CD4-positive, alpha-beta T cell (primary cell): Measurements from ENCODE around the gene ZNF536. TPM values are rescaled to one million over a fixed set of nuclear protein-coding genes. Genes with fewer than 3 reads are reported as not detected.

ENCODE experiments used
- ATAC-seq: fragments of 200-7000 bp; cut with Tn5 transposase; one replicate; pipeline ENCODE4 v1.10.0; 2022; ENCODE audit warnings: mild to moderate bottlenecking; ENCODE audit not compliant: poor library complexity
- CTCF ChIA-PET: fragments of 350-600 bp; sonication (Branson Sonifier 250); formaldehyde crosslinking; loops from one replicate; lab custom pipeline; 2021; ENCODE audit warnings: antibody characterized with exemption, inconsistent platforms; lab: Charles Lee
- POLR2A ChIA-PET: fragments of 350-600 bp; sonication (Branson Sonifier 250); formaldehyde crosslinking; loops from one replicate; lab custom pipeline; 2021; ENCODE audit warnings: antibody characterized with exemption, inconsistent platforms; lab: Charles Lee
- DNase-seq, 14 experiments: peaks; one replicate each; pipeline ENCODE4 v3.0.0-alpha.2; 2013 to 2020; ENCODE audit warnings: mixed read lengths in 2 of 14
- H3K27ac ChIP-seq, 2 donors: one replicate each; pipeline versions ENCODE4 v1.5.1 to v1.7.0; 2013; ENCODE audit warnings: low read length in 2 of 2, low read depth in 1 of 2, mild to moderate bottlenecking in 1 of 2
- H3K27me3 ChIP-seq, 2 experiments: 1 replicate in 1 of 2; 2 replicates in 1 of 2; pipeline versions ENCODE4 v1.6.1 to v1.7.0; 2013; ENCODE audit warnings: low read length in 2 of 2, control low read depth in 1 of 2, mild to moderate bottlenecking in 1 of 2, moderate library complexity in 1 of 2; ENCODE audit not compliant: insufficient read depth in 2 of 2, control insufficient read depth in 1 of 2
- H3K36me3 ChIP-seq: one replicate; pipeline ENCODE4 v1.6.1; 2013; ENCODE audit warnings: low read length, control low read depth; ENCODE audit not compliant: insufficient read depth
- H3K4me1 ChIP-seq: one replicate; pipeline ENCODE4 v1.6.1; 2013; ENCODE audit warnings: low read length, control low read depth; ENCODE audit not compliant: insufficient read depth
- H3K4me3 ChIP-seq: one replicate; pipeline ENCODE4 v1.5.1; 2013; ENCODE audit warnings: mild to moderate bottlenecking, low read length, moderate library complexity
- H3K9me3 ChIP-seq, 2 experiments: 1 replicate in 1 of 2; 2 replicates in 1 of 2; pipeline versions ENCODE4 v1.6.1 to v1.7.0; 2013; ENCODE audit warnings: low read length in 2 of 2, mild to moderate bottlenecking in 2 of 2, control low read depth in 1 of 2, moderate library complexity in 1 of 2; ENCODE audit not compliant: control insufficient read depth in 1 of 2, insufficient read depth in 1 of 2
- H3K27ac Mint-ChIP-seq: one replicate; pipeline ENCODE4 v1.8.0; 2020; ENCODE audit warnings: mixed read lengths
- H3K27me3 Mint-ChIP-seq: one replicate; pipeline ENCODE4 v1.8.0; 2021; ENCODE audit warnings: mixed read lengths
- H3K36me3 Mint-ChIP-seq: one replicate; pipeline ENCODE4 v1.8.0; 2021; ENCODE audit warnings: low read depth, mixed read lengths
- H3K4me1 Mint-ChIP-seq: one replicate; pipeline ENCODE4 v1.8.0; 2021; ENCODE audit warnings: low read depth, mixed read lengths
- H3K4me3 Mint-ChIP-seq: one replicate; pipeline ENCODE4 v1.8.0; 2020; ENCODE audit warnings: mild to moderate bottlenecking, mixed read lengths
- H3K9me3 Mint-ChIP-seq: one replicate; pipeline ENCODE4 v1.8.0; 2020; ENCODE audit warnings: mixed read lengths
- CTCF ChIP-seq: fragments of 200-600 bp; IDR thresholded peaks from one replicate; pipeline ENCODE4 v1.8.0; 2022; ENCODE audit warnings: antibody characterized with exemption, mild to moderate bottlenecking
- intact Hi-C, 2 experiments: fragments of 100-400 bp; cut with DNase I in 1 of 2; cut with micrococcal nuclease in 1 of 2; formaldehyde crosslinking; loops; one replicate each; pipeline versions ENCODE4 v1.15.1 to v1.9.0; 2023 to 2025; cut with DNase I, micrococcal nuclease
- total RNA-seq, 174 experiments: library from RNA in 2 of 174; stranded (reverse) in 2 of 174; gene quantifications; one replicate each; pipeline ENCODE4 v1.2.3 and lab custom pipeline; 2021 to 2026

Gene ZNF536
- total RNA-seq, 2 experiments from 2014 or later = not detected

DNA sequence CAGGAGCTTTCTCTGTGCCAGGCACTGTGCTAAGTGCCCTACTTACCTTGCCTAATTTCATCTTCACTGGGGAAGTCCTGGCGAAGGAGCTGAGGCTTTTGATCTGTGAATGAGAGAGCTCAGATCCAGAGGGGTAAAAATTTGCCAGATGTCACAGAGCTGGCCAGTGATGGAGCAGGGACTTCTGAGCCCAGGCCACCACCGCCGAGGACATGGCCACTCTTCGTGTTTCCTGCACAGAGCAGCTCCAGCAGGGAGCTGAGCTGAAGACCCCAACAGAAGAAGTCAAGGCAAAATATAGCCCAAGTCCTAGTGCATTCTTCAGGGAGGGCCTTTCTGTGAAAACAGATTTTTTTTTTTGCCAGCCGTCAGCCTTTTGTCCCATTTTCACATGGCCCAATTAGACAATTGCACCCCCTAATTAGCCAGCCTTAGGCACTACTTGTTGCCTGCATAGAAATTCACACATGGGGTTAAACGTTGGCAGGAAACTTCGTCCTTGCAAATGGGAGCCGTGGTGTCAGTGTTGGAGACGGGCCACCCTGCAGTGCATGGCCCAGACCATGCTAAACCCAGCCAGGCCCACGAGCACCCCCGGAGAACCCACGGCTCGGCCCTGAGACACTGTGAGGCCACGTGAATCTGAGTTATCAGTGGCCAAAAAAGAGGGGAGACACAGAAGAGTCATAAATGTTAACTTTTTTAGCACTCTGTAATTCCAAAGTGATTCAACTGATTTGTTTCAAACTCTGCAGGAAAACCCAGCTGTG is 7.8 kb downstream of the ZNF536 start:
- intact Hi-C loops = no loop called here
- ChIA-PET CTCF (no interaction called here), POLR2A (no interaction called here)
- DNase-seq (no peak), ATAC-seq (no peak)
- no peaks in the 10 kb centered on the region for H3K4me1 Mint-ChIP-seq
- no peaks in the 10 kb centered on the region for H3K36me3 ChIP-seq
- no peaks in the 10 kb centered on the region for H3K36me3 Mint-ChIP-seq
- peaks cover 9 to 14% of the 10 kb centered on the region in 2 experiments for H3K27me3 ChIP-seq
- H3K4me3 ChIP-seq = no peak overlapping the region
- peaks cover 33% of the 10 kb centered on the region for H3K27me3 Mint-ChIP-seq
- H3K27ac Mint-ChIP-seq = no peak overlapping the region
- no peaks in the 10 kb centered on the region for H3K4me1 ChIP-seq
- H3K4me3 Mint-ChIP-seq = no peak overlapping the region
- no peak for TF ChIP-seq CTCF
- no peaks in the 10 kb centered on the region for H3K9me3 Mint-ChIP-seq
- H3K27ac ChIP-seq = no peak overlapping the region
- peaks cover 0 to 5% of the 10 kb centered on the region in 2 experiments for H3K9me3 ChIP-seq

- ChIA-PET CTCF (no interaction called here), POLR2A (no interaction called here)
- TF ChIP-seq CTCF = no peak
- Histone ChIP-seq H3K36me3 (no peaks in the 10 kb centered on the region), H3K4me3 (no peak overlapping the region), H3K27me3 (peaks cover 2 to 6% of the 10 kb centered on the region in 2 experiments), H3K27ac (no peak overlapping the region), H3K4me1 (no peaks in the 10 kb centered on the region), H3K9me3 (no peaks in the 10 kb centered on the region)
- Mint-ChIP-seq H3K9me3 (no peaks in the 10 kb centered on the region), H3K27ac (no peak overlapping the region), H3K27me3 (peaks cover 29% of the 10 kb centered on the region), H3K36me3 (no peaks in the 10 kb centered on the region), H3K4me1 (no peaks in the 10 kb centered on the region), H3K4me3 (no peak overlapping the region)
- DNase-seq (no peak), ATAC-seq (no peak)
- intact Hi-C loops = no loop called here
These were observed 9.2 kb downstream of the ZNF536 start for GRCh38 chr19:30381366-30381765.

- no peak overlapping the region for H3K4me3 ChIP-seq
- H3K4me1 Mint-ChIP-seq = no peaks in the 10 kb centered on the region
- no peak overlapping the region for H3K27ac ChIP-seq
- H3K9me3 ChIP-seq = peaks cover 0 to 9% of the 10 kb centered on the region in 2 experiments
- no peaks in the 10 kb centered on the region for H3K4me1 ChIP-seq
- no peaks in the 10 kb centered on the region for H3K9me3 Mint-ChIP-seq
- H3K36me3 ChIP-seq = no peaks in the 10 kb centered on the region
- CTCF ChIA-PET = no interaction called here
- H3K4me3 Mint-ChIP-seq = no peak overlapping the region
- TF ChIP-seq CTCF = no peak
- POLR2A ChIA-PET = no interaction called here
- no peak for ATAC-seq
- intact Hi-C loops = no loop called here
- H3K27me3 ChIP-seq = no peaks in the 10 kb centered on the region
- no peaks in the 10 kb centered on the region for H3K36me3 Mint-ChIP-seq
- H3K27me3 Mint-ChIP-seq = peaks cover 10% of the 10 kb centered on the region
- no peak overlapping the region for H3K27ac Mint-ChIP-seq
- DNase-seq = no peak
These were observed 13.0 kb downstream of the ZNF536 start for GRCh38 chr19:30385174-30385573.
